Measurements from ENCODE around the gene NHLRC4.
A peak's percentile ranks its signal among the peaks of the same experiment; 100 is the strongest.

NHLRC4 gene

DNA sequence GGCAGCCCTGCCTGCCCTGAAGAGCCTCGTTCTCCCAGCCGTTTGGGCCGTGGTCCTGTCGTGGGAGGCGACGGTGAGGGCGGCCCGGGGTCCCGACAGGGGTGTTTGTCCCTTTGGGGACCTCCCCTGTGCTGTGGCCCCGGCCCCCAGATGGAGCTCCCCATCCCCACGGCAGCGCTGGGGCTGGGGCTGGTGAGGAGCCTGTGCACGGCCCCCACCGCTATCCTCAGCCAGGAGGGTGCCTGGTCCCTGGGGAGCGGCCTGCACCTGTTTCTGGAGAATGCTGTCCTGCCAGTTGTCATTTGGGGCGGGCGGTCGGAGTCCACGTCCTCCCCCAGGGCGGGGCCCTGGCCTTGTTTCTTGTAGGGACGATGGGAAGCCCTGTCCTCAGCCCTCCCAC is 32.7 kb upstream of the NHLRC4 start:
- peaks cover 29% of the 10 kb centered on the region for H3K4me1 ChIP-seq (ENCODE audit: control insufficient read depth, insufficient read depth, low read length)
- H3K4me3 ChIP-seq (ENCODE audit: low read length) = no peak overlapping the region
- DNase-seq (ENCODE audit: low read depth) = no peak
- no peaks in the 10 kb centered on the region for H3K27me3 ChIP-seq (replicated peaks; ENCODE audit: control insufficient read depth, insufficient read depth, low read length)
- no peaks in the 10 kb centered on the region for H3K9me3 ChIP-seq (ENCODE audit: control insufficient read depth, low read length)
- peaks cover 5% of the 10 kb centered on the region for H3K36me3 ChIP-seq (ENCODE audit: control insufficient read depth, insufficient read depth, low read length, severe bottlenecking)
- no peak overlapping the region for H3K9ac ChIP-seq (ENCODE audit: low read length)

DNA sequence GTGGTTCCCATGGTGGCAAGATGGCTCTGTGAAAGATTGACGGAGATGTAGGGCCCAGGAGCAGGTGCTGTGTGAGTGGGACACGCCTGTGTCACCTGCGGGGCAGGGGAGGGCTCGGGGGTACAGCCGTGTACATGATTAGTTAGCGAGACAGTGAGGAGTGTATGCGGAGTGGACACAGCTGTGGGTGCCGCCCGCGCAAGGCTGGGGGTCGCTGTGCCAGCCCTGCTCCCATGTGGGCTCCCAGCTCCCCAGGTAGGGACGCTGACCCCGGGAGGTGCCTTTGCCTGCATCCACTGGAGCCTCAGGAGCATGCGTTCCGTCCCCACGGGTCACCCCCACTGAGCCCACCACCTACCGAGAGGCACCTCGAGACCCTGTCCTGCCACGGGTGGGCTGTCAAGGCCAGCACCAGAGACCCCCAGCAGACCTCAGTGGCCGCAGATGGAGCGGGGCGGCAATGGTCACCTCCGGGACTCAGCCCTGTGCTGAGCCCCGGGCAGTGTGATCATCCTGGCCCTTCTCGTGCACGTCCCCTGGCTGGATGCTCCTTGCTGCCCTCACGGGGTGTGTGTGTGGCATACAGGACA is 31.9 kb upstream of the NHLRC4 start:
- peaks cover 5% of the 10 kb centered on the region for H3K36me3 ChIP-seq (ENCODE audit: control insufficient read depth, insufficient read depth, low read length, severe bottlenecking)

DNA sequence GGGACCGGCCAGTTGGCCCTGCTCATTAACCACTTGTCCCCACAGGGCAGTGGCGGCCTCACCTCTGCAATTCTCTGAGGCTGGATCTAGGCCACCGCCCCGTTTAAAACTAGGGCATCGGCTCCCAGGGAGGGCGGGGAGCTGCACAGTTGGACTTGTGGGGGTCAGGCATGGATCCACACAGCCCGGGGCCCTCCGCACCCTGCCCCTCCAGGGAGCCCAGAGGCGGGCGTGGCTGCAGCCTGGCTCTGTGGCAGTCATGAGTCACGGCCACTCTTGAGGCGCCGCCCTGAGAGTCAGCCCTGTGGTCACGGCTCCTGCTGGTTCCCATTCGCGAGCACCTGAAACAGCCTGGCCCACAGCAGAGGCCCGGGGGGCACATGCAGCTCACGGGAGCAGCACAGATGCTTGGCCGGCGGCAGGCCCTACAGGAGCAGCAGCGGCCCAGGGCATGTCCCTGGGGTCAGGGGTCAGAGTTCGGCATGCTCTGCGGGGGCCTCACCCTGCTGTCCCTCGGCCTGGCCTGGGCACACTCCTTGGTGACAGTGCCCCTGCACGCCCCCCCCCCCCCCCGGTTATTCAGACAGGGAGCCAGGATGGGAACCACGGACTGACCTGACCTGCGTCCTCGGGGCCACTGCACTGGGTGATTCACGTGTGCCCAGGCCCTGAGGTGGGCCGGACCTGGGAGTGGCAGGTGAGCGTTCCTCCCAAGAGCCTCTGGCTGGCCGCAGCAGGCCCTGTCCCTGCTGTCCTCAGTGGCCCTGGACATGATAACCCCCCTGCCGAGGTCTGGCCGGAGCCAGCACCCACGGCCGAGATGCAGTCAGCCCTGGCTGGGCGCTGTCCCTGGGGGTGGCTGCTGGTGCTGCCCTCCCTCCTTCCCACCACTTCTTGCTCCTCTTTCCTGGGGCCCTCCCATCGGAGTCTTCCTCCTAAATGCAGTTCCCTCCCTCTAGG is 31.1 kb upstream of the NHLRC4 start:
- H3K36me3 ChIP-seq (ENCODE audit: control insufficient read depth, insufficient read depth, low read length, severe bottlenecking) = peaks cover 5% of the 10 kb centered on the region
- peak; percentile 68 for DNase-seq (ENCODE audit: low read depth)
- peak overlapping the region; percentile 27 for H3K4me3 ChIP-seq (ENCODE audit: low read length)
- peaks cover 14% of the 10 kb centered on the region for H3K4me1 ChIP-seq (ENCODE audit: control insufficient read depth, insufficient read depth, low read length)
- H3K9me3 ChIP-seq (ENCODE audit: control insufficient read depth, low read length) = no peaks in the 10 kb centered on the region
- H3K9ac ChIP-seq (ENCODE audit: low read length) = peak overlapping the region; percentile 63
- H3K27me3 ChIP-seq (replicated peaks; ENCODE audit: control insufficient read depth, insufficient read depth, low read length) = no peaks in the 10 kb centered on the region

More for the DNA sequence above, 31.9 kb upstream of the NHLRC4 start:
- Histone ChIP-seq H3K4me1 (ENCODE audit: control insufficient read depth, insufficient read depth, low read length) (peaks cover 21% of the 10 kb centered on the region), H3K4me3 (ENCODE audit: low read length) (peak overlapping the region; percentile 27), H3K9me3 (ENCODE audit: control insufficient read depth, low read length) (no peaks in the 10 kb centered on the region), H3K27me3 (replicated peaks; ENCODE audit: control insufficient read depth, insufficient read depth, low read length) (no peaks in the 10 kb centered on the region), H3K9ac (ENCODE audit: low read length) (peak overlapping the region; percentile 63)
- no peak for DNase-seq (ENCODE audit: low read depth)

DNA sequence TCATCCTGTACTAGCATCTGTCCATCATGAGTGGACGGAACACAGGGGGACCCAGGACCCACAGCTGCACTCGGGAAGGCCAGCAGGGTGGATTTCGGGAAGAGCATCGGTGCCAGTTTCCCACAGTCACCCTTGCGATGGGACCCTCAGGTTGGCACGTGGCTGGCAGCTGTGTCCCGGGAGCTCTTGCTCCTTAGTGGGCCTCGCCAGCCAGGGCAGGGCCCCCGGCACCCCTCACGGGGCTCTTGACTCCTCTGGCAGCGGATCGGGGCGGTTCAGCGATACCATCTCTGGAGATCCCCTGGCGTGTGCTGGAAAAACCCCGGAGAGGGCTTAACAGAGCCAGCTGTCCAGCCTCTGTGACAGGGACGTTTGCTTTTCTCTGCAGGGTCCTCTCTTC is 30.1 kb upstream of the NHLRC4 start:
- Histone ChIP-seq H3K4me1 (ENCODE audit: control insufficient read depth, insufficient read depth, low read length) (peaks cover 14% of the 10 kb centered on the region), H3K4me3 (ENCODE audit: low read length) (no peak overlapping the region), H3K27me3 (replicated peaks; ENCODE audit: control insufficient read depth, insufficient read depth, low read length) (no peaks in the 10 kb centered on the region), H3K9me3 (ENCODE audit: control insufficient read depth, low read length) (no peaks in the 10 kb centered on the region), H3K9ac (ENCODE audit: low read length) (no peak overlapping the region), H3K36me3 (ENCODE audit: control insufficient read depth, insufficient read depth, low read length, severe bottlenecking) (peaks cover 9% of the 10 kb centered on the region)
- DNase-seq (ENCODE audit: low read depth) = no peak

DNA sequence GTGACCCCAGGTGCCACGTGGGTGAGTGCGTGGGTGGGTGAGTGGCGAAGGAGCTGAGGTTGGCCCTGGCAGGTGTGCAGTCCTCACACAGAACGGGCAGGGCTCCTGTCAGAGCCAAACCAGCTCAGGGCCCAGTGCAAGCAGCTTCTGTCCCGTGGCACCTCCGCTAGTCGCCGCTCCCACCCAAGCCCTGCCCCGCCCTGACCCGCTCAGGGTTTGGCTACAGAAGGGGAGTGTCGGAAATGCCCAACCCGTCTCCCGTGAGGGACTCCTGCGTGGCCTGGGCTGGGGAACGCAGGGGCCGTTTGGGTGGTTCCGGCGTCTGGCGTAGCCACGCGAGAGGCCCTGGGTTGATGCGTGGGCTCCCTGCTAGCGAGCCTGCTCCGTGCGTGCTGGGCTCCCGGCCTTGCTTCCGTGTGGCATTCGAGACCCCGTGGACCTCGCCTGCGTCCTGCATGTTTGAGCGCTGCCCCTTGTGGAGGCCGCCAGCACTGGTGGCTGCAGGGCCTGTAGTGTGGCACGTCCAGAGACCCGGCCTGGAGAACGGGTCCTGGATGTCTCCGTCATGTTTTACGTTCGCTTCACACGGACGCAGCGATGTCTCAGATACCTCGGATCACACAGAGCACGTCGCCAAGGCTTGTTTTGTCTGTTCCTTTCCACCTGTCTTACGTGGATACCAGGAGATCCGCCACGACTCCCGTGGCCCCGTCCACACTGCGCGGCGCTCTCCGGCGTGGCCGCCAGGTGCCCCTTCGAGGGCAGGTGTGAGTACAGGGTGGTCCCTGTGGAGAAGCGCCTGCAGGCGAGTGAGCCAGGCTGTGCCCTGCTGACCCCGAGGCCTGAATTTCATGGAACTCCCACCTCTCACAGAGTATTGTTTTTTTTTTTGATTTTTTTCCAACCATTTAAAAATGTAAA is 29.1 kb upstream of the NHLRC4 start:
- H3K9me3 ChIP-seq (ENCODE audit: control insufficient read depth, low read length) = no peaks in the 10 kb centered on the region
- no peaks in the 10 kb centered on the region for H3K27me3 ChIP-seq (replicated peaks; ENCODE audit: control insufficient read depth, insufficient read depth, low read length)
- peaks cover 9% of the 10 kb centered on the region for H3K36me3 ChIP-seq (ENCODE audit: control insufficient read depth, insufficient read depth, low read length, severe bottlenecking)
- DNase-seq (ENCODE audit: low read depth) = no peak
- no peak overlapping the region for H3K9ac ChIP-seq (ENCODE audit: low read length)
- H3K4me3 ChIP-seq (ENCODE audit: low read length) = no peak overlapping the region
- H3K4me1 ChIP-seq (ENCODE audit: control insufficient read depth, insufficient read depth, low read length) = peaks cover 14% of the 10 kb centered on the region

DNA sequence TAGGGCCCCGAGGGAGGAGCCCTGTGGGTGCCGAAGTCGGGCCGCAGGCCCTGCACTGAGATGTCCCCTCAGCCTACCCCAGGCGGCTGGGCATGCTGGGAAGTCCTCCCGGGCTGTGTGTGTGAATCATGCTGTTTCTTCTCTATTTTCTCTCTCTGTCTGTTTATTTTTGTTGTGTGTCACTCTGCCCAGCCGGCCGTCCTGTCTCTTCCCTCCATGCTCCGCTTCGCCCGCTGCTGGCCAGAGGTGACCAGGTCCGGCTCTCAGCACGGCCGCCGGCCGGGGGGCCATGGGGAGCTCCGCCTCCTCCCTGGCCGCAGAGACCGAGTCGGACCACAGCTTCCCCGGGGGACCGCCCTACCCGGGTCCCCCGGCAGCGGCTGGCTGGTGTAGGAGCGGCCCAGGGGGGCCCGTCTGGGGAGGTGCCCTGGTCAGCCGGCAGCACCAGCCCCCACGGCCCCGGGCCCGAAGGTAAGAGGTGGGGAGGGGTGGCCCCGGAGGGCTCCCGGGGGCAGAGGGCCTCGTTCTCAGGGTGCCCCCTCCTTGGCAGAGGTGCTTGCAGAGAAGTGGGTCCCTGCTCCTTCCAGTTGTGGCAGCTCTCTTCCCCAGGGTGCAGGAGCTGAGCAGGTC is 26.8 kb upstream of the NHLRC4 start:
- DNase-seq (ENCODE audit: low read depth) = peak; percentile 72
- H3K9ac ChIP-seq (ENCODE audit: low read length) = no peak overlapping the region
- no peaks in the 10 kb centered on the region for H3K9me3 ChIP-seq (ENCODE audit: control insufficient read depth, low read length)
- no peak overlapping the region for H3K4me3 ChIP-seq (ENCODE audit: low read length)
- H3K36me3 ChIP-seq (ENCODE audit: control insufficient read depth, insufficient read depth, low read length, severe bottlenecking) = peaks cover 9% of the 10 kb centered on the region
- no peaks in the 10 kb centered on the region for H3K27me3 ChIP-seq (replicated peaks; ENCODE audit: control insufficient read depth, insufficient read depth, low read length)
- H3K4me1 ChIP-seq (ENCODE audit: control insufficient read depth, insufficient read depth, low read length) = peaks cover 7% of the 10 kb centered on the region

DNA sequence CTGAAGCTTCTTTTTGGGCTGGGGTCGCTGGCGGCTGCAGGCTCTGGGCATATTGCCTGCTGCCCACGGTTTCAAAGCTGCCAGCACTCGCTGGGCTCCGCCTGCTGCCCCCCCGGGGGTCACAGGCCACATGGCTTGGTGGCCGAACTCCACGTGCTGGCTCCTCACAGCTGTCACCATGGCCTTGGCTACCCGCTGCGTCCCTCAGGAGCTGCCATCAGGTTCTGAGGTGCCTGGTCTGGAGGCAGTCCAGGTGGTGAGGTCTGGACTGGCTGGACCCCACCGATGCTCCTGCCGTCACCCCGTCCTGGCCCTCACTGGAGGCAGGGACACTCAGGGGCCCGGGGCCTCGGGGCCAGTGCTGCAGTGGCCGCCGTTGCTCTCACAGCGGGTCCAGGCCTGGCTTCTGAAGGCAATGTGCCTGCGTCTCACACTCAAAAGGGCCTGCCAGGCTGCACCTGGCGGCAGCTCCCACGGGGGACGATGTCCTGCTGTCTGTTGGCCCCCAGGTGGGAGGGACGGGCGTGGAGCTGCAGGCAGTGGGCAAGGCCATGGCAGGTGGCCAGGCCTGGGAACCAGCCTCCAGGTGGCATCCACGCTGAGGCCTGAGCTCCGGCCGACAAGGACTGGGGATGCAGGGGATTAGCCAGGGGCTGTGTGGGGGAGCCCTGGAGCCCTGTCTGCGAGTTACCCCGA is 26.0 kb upstream of the NHLRC4 start:
- Histone ChIP-seq H3K36me3 (ENCODE audit: control insufficient read depth, insufficient read depth, low read length, severe bottlenecking) (peaks cover 9% of the 10 kb centered on the region), H3K27me3 (replicated peaks; ENCODE audit: control insufficient read depth, insufficient read depth, low read length) (no peaks in the 10 kb centered on the region), H3K4me3 (ENCODE audit: low read length) (no peak overlapping the region), H3K4me1 (ENCODE audit: control insufficient read depth, insufficient read depth, low read length) (no peaks in the 10 kb centered on the region), H3K9me3 (ENCODE audit: control insufficient read depth, low read length) (no peaks in the 10 kb centered on the region), H3K9ac (ENCODE audit: low read length) (no peak overlapping the region)
- no peak for DNase-seq (ENCODE audit: low read depth)

DNA sequence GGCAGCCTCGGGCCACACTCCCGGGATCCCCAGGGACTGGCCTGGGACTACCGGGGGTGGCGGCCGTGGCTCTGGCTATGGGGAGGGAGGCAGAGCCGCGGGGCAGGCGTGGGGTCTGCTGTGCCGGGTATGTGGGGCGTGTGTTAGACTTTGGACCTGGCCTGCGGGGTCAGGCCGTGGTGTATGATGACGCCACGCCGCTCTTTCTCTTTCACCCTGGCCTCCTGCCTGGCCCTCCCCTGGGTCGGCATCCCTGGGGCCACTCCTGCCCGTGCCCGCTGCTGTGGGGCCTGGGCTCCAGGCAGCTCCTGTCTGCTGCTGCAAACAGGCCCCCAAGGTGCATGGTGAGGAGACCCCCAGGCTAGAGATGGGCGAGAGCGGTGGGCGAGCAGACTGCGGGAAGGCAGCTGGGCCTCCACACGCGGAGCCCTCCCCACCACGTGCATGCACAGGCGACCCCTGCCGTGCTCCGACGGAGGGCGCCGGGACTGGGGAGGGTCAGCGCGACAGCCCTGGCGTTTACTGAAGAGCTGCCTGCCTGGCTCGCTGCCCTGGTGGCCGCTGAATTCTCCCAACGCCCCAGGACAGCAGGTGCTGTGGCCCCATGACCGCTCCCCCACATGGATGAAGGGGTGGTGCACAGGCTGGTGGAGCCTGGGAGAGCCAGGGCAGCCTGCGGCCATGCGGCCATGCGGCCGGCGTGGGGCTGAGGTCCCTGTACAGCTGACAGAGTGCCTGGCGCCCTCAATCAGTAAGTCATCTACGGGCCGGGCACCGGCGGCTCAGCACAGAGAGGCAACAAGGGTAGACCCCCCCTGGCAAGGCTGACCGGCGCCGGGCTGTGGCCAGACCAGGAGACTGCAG is 23.3 kb upstream of the NHLRC4 start:
- H3K9me3 ChIP-seq (ENCODE audit: control insufficient read depth, low read length) = no peaks in the 10 kb centered on the region
- no peak for DNase-seq (ENCODE audit: low read depth)
- H3K9ac ChIP-seq (ENCODE audit: low read length) = no peak overlapping the region
- H3K4me1 ChIP-seq (ENCODE audit: control insufficient read depth, insufficient read depth, low read length) = no peaks in the 10 kb centered on the region
- H3K27me3 ChIP-seq (replicated peaks; ENCODE audit: control insufficient read depth, insufficient read depth, low read length) = no peaks in the 10 kb centered on the region
- peaks cover 6% of the 10 kb centered on the region for H3K36me3 ChIP-seq (ENCODE audit: control insufficient read depth, insufficient read depth, low read length, severe bottlenecking)
- H3K4me3 ChIP-seq (ENCODE audit: low read length) = no peak overlapping the region

DNA sequence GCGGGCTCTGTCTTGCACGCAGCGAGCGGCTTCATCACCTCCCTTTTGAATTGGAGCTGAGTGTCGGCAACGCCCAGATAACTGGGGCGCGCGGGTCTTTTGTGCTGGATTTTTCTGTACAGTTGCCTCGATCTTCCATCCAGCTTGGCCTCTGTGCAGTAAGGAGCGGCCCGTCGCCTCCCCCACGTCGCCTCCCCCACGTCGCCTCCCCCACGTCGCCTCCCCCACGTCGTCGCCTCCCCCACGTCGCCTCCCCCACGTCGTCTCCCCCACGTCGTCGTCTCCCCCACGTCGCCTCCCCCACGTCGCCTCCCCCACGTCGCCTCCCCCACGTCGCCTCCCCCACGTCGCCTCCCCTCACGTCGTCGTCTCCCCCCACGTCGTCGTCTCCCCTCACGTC is 22.3 kb upstream of the NHLRC4 start:
- H3K9ac ChIP-seq (ENCODE audit: low read length) = no peak overlapping the region
- H3K9me3 ChIP-seq (ENCODE audit: control insufficient read depth, low read length) = no peaks in the 10 kb centered on the region
- H3K4me3 ChIP-seq (ENCODE audit: low read length) = no peak overlapping the region
- H3K36me3 ChIP-seq (ENCODE audit: control insufficient read depth, insufficient read depth, low read length, severe bottlenecking) = peaks cover 9% of the 10 kb centered on the region
- no peaks in the 10 kb centered on the region for H3K27me3 ChIP-seq (replicated peaks; ENCODE audit: control insufficient read depth, insufficient read depth, low read length)
- DNase-seq (ENCODE audit: low read depth) = no peak
- no peaks in the 10 kb centered on the region for H3K4me1 ChIP-seq (ENCODE audit: control insufficient read depth, insufficient read depth, low read length)
